ENCODE data around the gene UTP14A. TPM values are rescaled to one million over a fixed set of nuclear protein-coding genes. Genes with fewer than 3 reads are reported as not detected.

UTP14A gene
- total and polyA plus RNA-seq, 2 donors (not counting 3 experiments of a cell fraction or from before 2014, with no cell fraction given), result 6.5 to 27.7 TPM

DNA sequence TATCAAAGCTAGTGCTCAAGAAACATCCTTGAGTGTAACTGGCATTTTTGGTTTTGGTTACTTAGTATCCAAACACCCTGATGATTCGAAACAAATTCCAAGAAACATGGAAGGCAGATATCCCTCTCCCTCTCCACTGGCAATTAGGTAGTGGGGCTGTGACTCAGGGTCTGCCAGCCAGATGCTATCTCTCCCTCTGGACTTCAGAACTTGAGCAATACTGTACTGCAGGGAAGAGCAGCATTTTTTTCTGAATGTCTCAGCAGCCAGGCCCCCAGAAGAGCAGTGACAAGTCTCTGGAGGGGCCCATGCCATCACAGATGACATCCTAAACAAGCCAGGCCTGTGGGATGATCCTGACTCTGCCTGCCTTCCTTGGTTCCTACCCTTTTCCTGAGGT is 39.2 kb downstream of the UTP14A start:
- Histone ChIP-seq H3K27ac (ENCODE audit: insufficient read depth, low read depth, low read length) (no peak overlapping the region), H3K27me3 (ENCODE audit: control insufficient read depth in 2 of 2, insufficient read depth in 2 of 2, low read length in 2 of 2) (peaks cover 0 to 4% of the 10 kb centered on the region in 2 experiments), H4K20me1 (replicated peaks; ENCODE audit: control insufficient read depth, extremely low read depth, insufficient read depth, low read length) (no peaks in the 10 kb centered on the region), H2AFZ (ENCODE audit: low read depth, low read length) (no peak overlapping the region), H3K4me3 (replicated peaks in 1 of 3; ENCODE audit: insufficient read depth in 1 of 3, low read depth in 1 of 3, low read length in 3 of 3) (no peak overlapping the region), H3K79me2 (ENCODE audit: control insufficient read depth, insufficient read depth, low read length) (no peaks in the 10 kb centered on the region), H3K4me2 (ENCODE audit: insufficient read depth, low read length) (no peak overlapping the region), H3K9me1 (replicated peaks; ENCODE audit: control insufficient read depth, extremely low read depth, insufficient read depth, low read length) (no peaks in the 10 kb centered on the region), H3K36me3 (ENCODE audit: control insufficient read depth in 2 of 2, extremely low read depth in 1 of 2, insufficient read depth in 2 of 2, low read length in 2 of 2) (no peaks in the 10 kb centered on the region), H3K4me1 (ENCODE audit: control insufficient read depth, extremely low read depth, insufficient read depth, low read length) (no peaks in the 10 kb centered on the region), H3K9ac (replicated peaks; ENCODE audit: extremely low read depth, insufficient read depth, low read length) (no peak overlapping the region), H3K9me3 (replicated peaks; ENCODE audit: control insufficient read depth, insufficient read depth, low read length) (no peaks in the 10 kb centered on the region)
- CTCF ChIA-PET, result interaction anchor here (0.7 kb wide), 1 partner anchor 344 kb away, joined by 4 read pairs; no protein-coding TSS in a partner anchor
- POLR2A ChIA-PET, result no interaction called here
- TF ChIP-seq MYC (IDR thresholded peaks at IDR 0.05; ENCODE audit: low read depth, low read length) (no peak), POLR2AphosphoS5 (IDR thresholded peaks at IDR 0.05; ENCODE audit: insufficient read depth, low read depth, low read length) (no peak), JUN (IDR thresholded peaks at IDR 0.05; ENCODE audit: borderline replicate concordance, insufficient read depth, insufficient read length, low read depth) (no peak), GATA2 (IDR thresholded peaks at IDR 0.05; ENCODE audit: insufficient read depth, insufficient read length, low read depth, low read length) (no peak), EZH2 (IDR thresholded peaks at IDR 0.05; ENCODE audit: borderline replicate concordance, low read depth, low read length, severe bottlenecking) (no peak), CTCF (IDR thresholded peaks at IDR 0.05; ENCODE audit: extremely low read depth in 1 of 2, insufficient read depth in 1 of 2, low read depth in 1 of 2, low read length in 2 of 2) (no peak), MAX (IDR thresholded peaks at IDR 0.05; ENCODE audit: insufficient read depth, insufficient read length) (no peak), POLR2A (IDR thresholded peaks at IDR 0.05; ENCODE audit: low read depth, low read length) (no peak), FOS (IDR thresholded peaks at IDR 0.05; ENCODE audit: borderline replicate concordance, insufficient read depth, low read length) (no peak)
- BruUV-seq (replicated peaks), result no TSS peak
- intact Hi-C loops (cut with micrococcal nuclease), result no loop called here
- dilution Hi-C loops (cut with MboI; ENCODE audit: extremely low pct_ligation_motif_present, low sequenced_read_pairs), result no loop called here
- DNase-seq (ENCODE audit: low read depth, low spot score) (no peak), FAIRE-seq (no peak)

Data from endothelial cell of umbilical vein (primary cell).